Spinal cord (tissue), 10 donors: ENCODE results near the gene AZU1. TPM values are rescaled to one million over a fixed set of nuclear protein-coding genes. Genes with fewer than 3 reads are reported as not detected.
"Not testable (repeated sequence)": the region's sequence is repeated elsewhere in the genome, so short reads cannot be mapped to it uniquely, and the experiment has no call there.

Experiments used
- DNase-seq, 6 donors: peaks; one replicate each; pipeline versions ENCODE4 v3.0.0 to v3.0.0-alpha.2; 2013 to 2015; ENCODE audit warnings: low spot score in 6 of 6, low read depth in 4 of 6
- H3K27ac ChIP-seq: one replicate; pipeline ENCODE4 v1.5.1; 2013; ENCODE audit warnings: low read depth, low read length, control low read depth
- H3K27me3 ChIP-seq: one replicate; pipeline ENCODE4 v1.6.1; 2013; ENCODE audit warnings: low read length; ENCODE audit not compliant: control insufficient read depth, insufficient read depth
- H3K36me3 ChIP-seq: one replicate; pipeline ENCODE4 v1.6.1; 2013; ENCODE audit warnings: low read length; ENCODE audit not compliant: control insufficient read depth, insufficient read depth
- H3K4me1 ChIP-seq: one replicate; pipeline ENCODE4 v1.6.1; 2013; ENCODE audit warnings: low read length; ENCODE audit not compliant: control insufficient read depth, insufficient read depth
- H3K4me3 ChIP-seq: one replicate; pipeline ENCODE4 v1.5.1; 2013; ENCODE audit warnings: low read depth, low read length, control low read depth
- H3K9me3 ChIP-seq: one replicate; pipeline ENCODE4 v1.6.1; 2013; ENCODE audit warnings: low read length; ENCODE audit not compliant: control insufficient read depth, insufficient read depth
- WGBS: methylation state at CpG from one replicate; pipeline ENCODE4 v1.1.5; 2013; ENCODE audit warnings: missing lambda C conversion rate; ENCODE audit not compliant: insufficient coverage; 5-methylcytosine and 5-hydroxymethylcytosine counted together
- polyA plus RNA-seq, 2 donors: library from polyadenylated mRNA; unstranded; fragments of 120-200 nt; gene quantifications; one replicate each; pipeline ENCODE4 v1.2.1, GENCODE V29; 2013; ENCODE audit not compliant: insufficient read length in 2 of 2
- total RNA-seq, 2 donors: library from RNA; depleted of rRNA in 1 of 2; stranded (reverse); fragments of 120-200 nt in 1 of 2; fragments of >200 nt in 1 of 2; gene quantifications; one replicate each; pipeline versions ENCODE4 v1.2.3 to v1.2.4, GENCODE V29; 2013 to 2014
- donor health status: healthy.

The AZU1 gene
- total and polyA plus RNA-seq, 4 donors, result 2.0 to 14.2 (median 3.3) TPM

DNA sequence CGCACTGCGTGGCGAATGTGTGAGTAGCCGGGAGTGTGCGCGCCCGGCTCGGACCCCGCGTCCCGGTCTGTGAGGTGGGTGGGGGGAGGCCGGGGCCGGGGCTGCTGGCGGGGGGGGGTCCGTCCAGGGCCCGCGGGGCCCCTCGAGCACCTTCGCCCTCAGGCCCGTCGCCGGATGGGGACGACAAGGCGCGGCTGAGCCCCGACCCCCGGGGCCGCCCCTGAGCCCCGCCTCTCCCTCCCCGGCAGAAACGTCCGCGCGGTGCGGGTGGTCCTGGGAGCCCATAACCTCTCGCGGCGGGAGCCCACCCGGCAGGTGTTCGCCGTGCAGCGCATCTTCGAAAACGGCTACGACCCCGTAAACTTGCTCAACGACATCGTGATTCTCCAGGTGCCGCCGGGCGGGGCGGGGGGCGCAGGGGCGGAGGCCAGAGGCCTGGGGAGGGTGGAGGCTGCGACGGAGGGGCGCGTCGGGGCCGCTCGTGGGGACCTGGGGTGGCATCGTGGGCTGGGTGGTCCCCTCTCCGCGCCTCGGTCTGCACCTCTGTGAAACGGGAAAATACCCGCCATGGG lies 25.5 kb downstream of the AZU1 start:
- Histone ChIP-seq H3K9me3 (no peaks in the 10 kb centered on the region), H3K4me3 (no peak overlapping the region), H3K36me3 (no peaks in the 10 kb centered on the region), H3K4me1 (peaks cover 8% of the 10 kb centered on the region), H3K27me3 (peaks cover 14% of the 10 kb centered on the region), H3K27ac (no peak overlapping the region)
- 18% methylated on average over 58 of the region's 67 CpGs for WGBS
- DNase-seq, result no peak

GRCh38 chr19:853614-854220 lies 26.1 kb downstream of the AZU1 start:
- H3K27ac ChIP-seq, H3K4me1 ChIP-seq, H3K9me3 ChIP-seq, DNase-seq, H3K4me3 ChIP-seq, H3K36me3 ChIP-seq: not testable (repeated sequence)
- 100% methylated on average over 1 of the region's 17 CpGs for WGBS
- H3K27me3 ChIP-seq, result peaks cover 15% of the 10 kb centered on the region

DNA sequence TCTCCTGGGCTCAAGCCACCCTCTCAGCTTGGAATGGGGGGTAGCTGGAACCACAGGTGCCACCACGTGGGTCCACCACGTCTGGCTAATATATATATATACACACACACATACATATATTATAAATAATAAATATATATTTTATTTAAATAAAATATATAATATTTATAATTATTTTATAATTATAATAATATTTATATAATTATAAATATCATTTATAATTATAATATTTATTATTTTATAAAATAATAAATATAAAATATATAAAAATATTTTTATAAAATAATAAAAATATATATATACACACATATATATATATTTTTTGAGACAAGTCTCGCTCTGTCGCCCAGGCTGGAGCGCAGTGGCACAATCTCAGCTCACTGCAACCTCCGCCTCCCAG lies 26.9 kb downstream of the AZU1 start:
- H3K27me3 ChIP-seq, result peaks cover 24% of the 10 kb centered on the region
- 100% methylated on average over 3 of the region's 6 CpGs for WGBS
- DNase-seq, result no peak
- no peak overlapping the region for H3K27ac ChIP-seq
- peaks cover 10% of the 10 kb centered on the region for H3K4me1 ChIP-seq
- no peaks in the 10 kb centered on the region for H3K9me3 ChIP-seq
- H3K4me3 ChIP-seq, result no peak overlapping the region
- H3K36me3 ChIP-seq, result no peaks in the 10 kb centered on the region

DNA sequence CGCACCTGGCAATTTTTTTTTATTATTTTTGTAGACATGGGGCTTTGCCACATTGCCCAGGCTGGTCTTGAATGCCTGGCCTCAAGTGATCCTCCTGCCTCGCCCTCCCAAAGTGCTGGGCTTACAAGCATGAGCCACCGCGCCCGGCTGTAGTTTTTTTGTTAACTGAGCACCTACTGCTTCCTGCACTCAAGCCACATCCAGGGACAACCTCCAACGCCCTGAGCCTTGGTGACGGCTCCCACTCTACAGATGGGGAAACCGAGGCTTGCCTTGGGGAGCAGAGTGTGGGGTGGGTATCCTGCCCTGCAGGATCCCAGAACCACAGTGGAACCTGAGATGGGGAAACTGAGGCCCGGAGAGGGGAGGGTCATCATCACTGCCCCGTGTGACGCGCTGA lies 27.5 kb downstream of the AZU1 start:
- Histone ChIP-seq H3K27me3 (peaks cover 30% of the 10 kb centered on the region), H3K27ac (no peak overlapping the region), H3K4me1 (peaks cover 10% of the 10 kb centered on the region), H3K36me3 (no peaks in the 10 kb centered on the region), H3K9me3 (no peaks in the 10 kb centered on the region), H3K4me3 (no peak overlapping the region)
- whole genome bisulfite sequencing, result 87% methylated on average over 9 of the region's 12 CpGs
- DNase-seq, result no peak

DNA sequence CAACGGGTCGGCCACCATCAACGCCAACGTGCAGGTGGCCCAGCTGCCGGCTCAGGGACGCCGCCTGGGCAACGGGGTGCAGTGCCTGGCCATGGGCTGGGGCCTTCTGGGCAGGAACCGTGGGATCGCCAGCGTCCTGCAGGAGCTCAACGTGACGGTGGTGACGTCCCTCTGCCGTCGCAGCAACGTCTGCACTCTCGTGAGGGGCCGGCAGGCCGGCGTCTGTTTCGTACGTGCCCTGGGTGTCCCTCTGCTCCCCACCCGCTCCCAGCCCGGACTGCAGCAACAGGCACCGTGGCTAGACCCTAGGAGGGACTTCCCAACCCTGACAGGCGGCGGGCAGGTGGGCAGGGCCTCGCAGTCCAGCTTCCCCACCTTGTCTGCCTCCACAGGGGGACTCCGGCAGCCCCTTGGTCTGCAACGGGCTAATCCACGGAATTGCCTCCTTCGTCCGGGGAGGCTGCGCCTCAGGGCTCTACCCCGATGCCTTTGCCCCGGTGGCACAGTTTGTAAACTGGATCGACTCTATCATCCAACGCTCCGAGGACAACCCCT lies 28.0 kb downstream of the AZU1 start:
- Histone ChIP-seq H3K27ac (no peak overlapping the region), H3K27me3 (peaks cover 33% of the 10 kb centered on the region), H3K9me3 (no peaks in the 10 kb centered on the region), H3K4me1 (peaks cover 6% of the 10 kb centered on the region), H3K36me3 (no peaks in the 10 kb centered on the region), H3K4me3 (no peak overlapping the region)
- WGBS, result 73% methylated on average over 40 of the region's 40 CpGs
- no peak for DNase-seq

DNA sequence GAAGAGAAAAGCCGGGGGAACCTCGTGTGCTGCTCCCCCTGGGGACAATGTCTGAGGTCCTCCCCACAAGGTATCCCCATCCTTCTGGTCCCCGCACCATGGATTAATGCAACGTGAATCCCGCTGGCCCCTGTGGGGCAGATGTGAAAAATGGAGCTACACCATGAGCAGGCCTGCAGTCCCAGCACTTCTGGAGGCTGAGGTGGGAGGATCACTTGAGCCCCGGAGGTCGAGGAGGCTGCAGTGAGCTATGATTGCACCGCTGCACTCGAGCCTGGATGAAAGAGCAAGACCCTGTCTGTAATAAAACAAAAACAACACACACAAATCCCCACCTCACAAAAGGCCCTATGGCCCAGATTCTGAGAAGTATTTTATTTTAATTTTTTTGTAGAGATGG lies 30.6 kb downstream of the AZU1 start:
- H3K4me1 ChIP-seq, result peaks cover 10% of the 10 kb centered on the region
- H3K9me3 ChIP-seq, result no peaks in the 10 kb centered on the region
- peaks cover 38% of the 10 kb centered on the region for H3K27me3 ChIP-seq
- no peak for DNase-seq
- no peak overlapping the region for H3K4me3 ChIP-seq
- H3K36me3 ChIP-seq, result no peaks in the 10 kb centered on the region
- H3K27ac ChIP-seq, result no peak overlapping the region
- 49% methylated on average over 2 of the region's 9 CpGs for WGBS

- no peak within 1 kb of the TSS for H3K4me3 ChIP-seq
- H3K27ac ChIP-seq, result no peak within 1 kb of the TSS
- peaks cover 40% of the 10 kb centered on the region for H3K27me3 ChIP-seq
- 46% methylated on average over 17 of the region's 24 CpGs for WGBS
- DNase-seq, result no peak
- no peaks in the 10 kb centered on the region for H3K9me3 ChIP-seq
- H3K4me1 ChIP-seq, result peaks cover 10% of the 10 kb centered on the region
- peaks cover 3% of the 10 kb centered on the region for H3K36me3 ChIP-seq
Observed at GRCh38 chr19:858868-859843, 31.5 kb downstream of the AZU1 start, which contains the start of gene CFD. CFD (plus strand) TSS chr19:859664; CDS start chr19:859690, 26 bp downstream.

DNA sequence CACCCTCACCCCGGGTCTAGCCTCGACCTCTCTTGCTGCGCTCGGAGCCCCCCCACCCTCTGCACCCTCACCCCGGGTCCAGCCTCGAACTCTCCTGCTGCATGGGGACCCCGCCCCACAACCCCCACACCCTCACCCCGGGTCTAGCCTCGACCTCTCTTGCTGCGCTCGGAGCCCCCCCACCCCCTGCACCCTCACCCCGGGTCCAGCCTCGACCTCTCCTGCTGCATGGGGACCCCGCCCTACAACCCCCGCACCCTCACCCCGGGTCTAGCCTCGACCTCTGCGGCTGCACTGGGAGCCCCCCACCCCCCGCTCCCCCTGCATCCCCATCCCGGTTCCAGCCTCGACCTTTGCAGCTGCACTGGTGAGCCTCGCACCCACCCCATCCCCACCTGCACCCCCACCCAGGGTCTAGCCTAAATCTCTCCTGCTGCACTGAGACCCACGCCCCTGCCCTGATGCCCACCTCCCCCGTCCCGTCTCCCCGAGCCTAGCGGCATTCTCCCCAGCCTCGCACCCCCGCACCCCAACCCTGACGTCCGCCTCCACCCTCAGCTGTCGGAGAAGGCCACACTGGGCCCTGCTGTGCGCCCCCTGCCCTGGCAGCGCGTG lies 33.6 kb downstream of the AZU1 start:
- H3K4me3 ChIP-seq, result no peak overlapping the region
- 61% methylated on average over 23 of the region's 35 CpGs for WGBS
- H3K36me3 ChIP-seq, result peaks cover 20% of the 10 kb centered on the region
- no peak for DNase-seq
- peaks cover 10% of the 10 kb centered on the region for H3K4me1 ChIP-seq
- H3K9me3 ChIP-seq, result no peaks in the 10 kb centered on the region
- peaks cover 40% of the 10 kb centered on the region for H3K27me3 ChIP-seq
- no peak overlapping the region for H3K27ac ChIP-seq
